Measurements from ENCODE around the gene MED27.

- TF ChIP-seq POLR2A (IDR thresholded peaks at IDR 0.05; ENCODE audit: extremely low read depth, insufficient read length), result no peak
- TF ChIP-seq, protein P1, sequence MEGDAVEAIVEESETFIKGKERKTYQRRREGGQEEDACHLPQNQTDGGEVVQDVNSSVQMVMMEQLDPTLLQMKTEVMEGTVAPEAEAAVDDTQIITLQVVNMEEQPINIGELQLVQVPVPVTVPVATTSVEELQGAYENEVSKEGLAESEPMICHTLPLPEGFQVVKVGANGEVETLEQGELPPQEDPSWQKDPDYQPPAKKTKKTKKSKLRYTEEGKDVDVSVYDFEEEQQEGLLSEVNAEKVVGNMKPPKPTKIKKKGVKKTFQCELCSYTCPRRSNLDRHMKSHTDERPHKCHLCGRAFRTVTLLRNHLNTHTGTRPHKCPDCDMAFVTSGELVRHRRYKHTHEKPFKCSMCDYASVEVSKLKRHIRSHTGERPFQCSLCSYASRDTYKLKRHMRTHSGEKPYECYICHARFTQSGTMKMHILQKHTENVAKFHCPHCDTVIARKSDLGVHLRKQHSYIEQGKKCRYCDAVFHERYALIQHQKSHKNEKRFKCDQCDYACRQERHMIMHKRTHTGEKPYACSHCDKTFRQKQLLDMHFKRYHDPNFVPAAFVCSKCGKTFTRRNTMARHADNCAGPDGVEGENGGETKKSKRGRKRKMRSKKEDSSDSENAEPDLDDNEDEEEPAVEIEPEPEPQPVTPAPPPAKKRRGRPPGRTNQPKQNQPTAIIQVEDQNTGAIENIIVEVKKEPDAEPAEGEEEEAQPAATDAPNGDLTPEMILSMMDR (IDR thresholded peaks at IDR 0.05; ENCODE audit: low read depth, low read length), result no peak
These were observed 45.7 kb upstream of the MED27 start for GRCh38 chr9:132125361-132125760.
